H1 (cell line): ENCODE results near the gene DOCK10. TPM values are rescaled to one million over a fixed set of nuclear protein-coding genes. Genes with fewer than 3 reads are reported as not detected.

Experiments
- CTCF ChIA-PET: fragments of 300-600 bp; sonication (Branson Sonifier 250); formaldehyde crosslinking; loops from one replicate; lab custom pipeline; 2021; ENCODE audit not compliant: partially characterized antibody; lab: Charles Lee
- POLR2A ChIA-PET: fragments of 300-600 bp; sonication (Branson Sonifier 250); formaldehyde crosslinking; loops from one replicate; lab custom pipeline; 2021; ENCODE audit warnings: inconsistent platforms; ENCODE audit not compliant: partially characterized antibody; lab: Charles Lee
- DNase-seq, 2 experiments: peaks; one replicate each; pipeline versions ENCODE4 v3.0.0 to v3.0.0-alpha.2; 2010 to 2022; ENCODE audit warnings: low spot score in 2 of 2, low read depth in 1 of 2, mixed read lengths in 1 of 2
- FAIRE-seq: peaks from 2 replicates; lab custom pipeline; 2011; peaks lifted over from hg19 to GRCh38; lab: Jason Lieb, UNC
- H2AFZ ChIP-seq: 2 replicates; pipeline ENCODE4 v1.8.1; 2012; ENCODE audit warnings: low read length, inconsistent platforms
- H2AK5ac ChIP-seq: 2 replicates; pipeline ENCODE4 v1.6.1; 2013; ENCODE audit warnings: low read depth, low read length
- H2BK120ac ChIP-seq: replicated peaks from 2 replicates; pipeline ENCODE3; 2013; ENCODE audit warnings: low read depth, low read length, inconsistent platforms
- H2BK12ac ChIP-seq: 2 replicates; pipeline ENCODE4 v1.6.1; 2013; ENCODE audit warnings: low read depth, low read length
- H2BK15ac ChIP-seq: 2 replicates; pipeline ENCODE4 v1.6.1; 2013; ENCODE audit warnings: low read length
- H2BK20ac ChIP-seq: 2 replicates; pipeline ENCODE4 v1.6.1; 2013; ENCODE audit warnings: low read length
- H2BK5ac ChIP-seq: 2 replicates; pipeline ENCODE4 v1.6.1; 2013; ENCODE audit warnings: low read depth, low read length
- H3K14ac ChIP-seq: 2 replicates; pipeline ENCODE4 v1.6.1; 2013; ENCODE audit warnings: inconsistent platforms; ENCODE audit not compliant: insufficient read length
- H3K18ac ChIP-seq: 2 replicates; pipeline ENCODE4 v1.6.1; 2013; ENCODE audit warnings: low read length; ENCODE audit errors: extremely low read depth
- H3K23ac ChIP-seq: 2 replicates; pipeline ENCODE4 v1.6.1; 2013; ENCODE audit warnings: inconsistent platforms; ENCODE audit not compliant: insufficient read length
- H3K23me2 ChIP-seq: 2 replicates; pipeline ENCODE4 v1.6.1; 2013; ENCODE audit warnings: low read depth, low read length
- H3K27ac ChIP-seq: 2 replicates; pipeline ENCODE4 v1.6.1; 2011; ENCODE audit warnings: low read depth, low read length, inconsistent platforms
- H3K27me3 ChIP-seq, 4 experiments: replicated peaks in 1 of 4; 1 replicate in 1 of 4; 2 replicates in 3 of 4; pipeline versions ENCODE4 v1.6.1 to v1.8.1; 2011 to 2013; ENCODE audit warnings: low read length in 3 of 4, mild to moderate bottlenecking in 3 of 4, inconsistent platforms in 2 of 4, mixed read lengths in 2 of 4, moderate library complexity in 1 of 4; ENCODE audit not compliant: control insufficient read depth in 3 of 4, insufficient read depth in 3 of 4; ENCODE audit errors: extremely low read depth in 1 of 4
- H3K36me3 ChIP-seq, 4 experiments: 2 replicates each; pipeline versions ENCODE4 v1.6.1 to v1.8.1; 2011 to 2013; ENCODE audit warnings: mild to moderate bottlenecking in 4 of 4, low read length in 3 of 4, moderate library complexity in 2 of 4, control low read depth in 1 of 4, inconsistent platforms in 1 of 4; ENCODE audit not compliant: insufficient read depth in 4 of 4, control insufficient read depth in 2 of 4
- H3K4ac ChIP-seq: replicated peaks from 2 replicates; pipeline ENCODE3; 2013; ENCODE audit warnings: low read length, low read depth, mixed read lengths, inconsistent platforms; ENCODE audit not compliant: insufficient read length
- H3K4me1 ChIP-seq, 4 experiments: replicated peaks in 1 of 4; 1 replicate in 1 of 4; 2 replicates in 3 of 4; pipeline versions ENCODE4 v1.6.1 to v1.8.1; 2011 to 2013; ENCODE audit warnings: low read length in 3 of 4, inconsistent platforms in 2 of 4, mixed read lengths in 1 of 4; ENCODE audit not compliant: insufficient read depth in 4 of 4, control insufficient read depth in 3 of 4
- H3K4me2 ChIP-seq, 2 experiments: 2 replicates each; pipeline versions ENCODE4 v1.6.1 to v1.8.1; 2011 to 2013; ENCODE audit warnings: low read depth in 2 of 2, low read length in 2 of 2, control low read depth in 1 of 2, inconsistent platforms in 1 of 2, mild to moderate bottlenecking in 1 of 2; ENCODE audit not compliant: insufficient read depth in 1 of 2
- H3K4me3 ChIP-seq, 4 experiments: fragments of 200-600, 300-600 bp in 1 of 4; sonication (generic), shearing (Covaris generic), sonication (Bioruptor Twin) in 1 of 4; 2 replicates each; pipeline versions ENCODE4 v1.5.1 to v1.8.1; 2011 to 2016; ENCODE audit warnings: low read length in 4 of 4, low read depth in 3 of 4, control low read depth in 2 of 4, inconsistent platforms in 2 of 4, mild to moderate bottlenecking in 2 of 4, mixed read lengths in 1 of 4, moderate library complexity in 1 of 4; ENCODE audit not compliant: insufficient read depth in 2 of 4; ENCODE audit errors: extremely low read depth in 1 of 4
- H3K56ac ChIP-seq: replicated peaks from 2 replicates; pipeline ENCODE3; 2013; ENCODE audit warnings: low read depth, mild to moderate bottlenecking, mixed read lengths, low read length, inconsistent platforms; ENCODE audit not compliant: insufficient read length
- H3K79me1 ChIP-seq: 2 replicates; pipeline ENCODE4 v1.6.1; 2013; ENCODE audit warnings: low read depth, low read length, control low read depth
- H3K79me2 ChIP-seq, 2 experiments: 2 replicates each; pipeline versions ENCODE4 v1.6.1 to v1.8.1; 2012 to 2013; ENCODE audit warnings: low read length in 2 of 2, mild to moderate bottlenecking in 2 of 2, inconsistent platforms in 1 of 2; ENCODE audit not compliant: insufficient read depth in 2 of 2, control insufficient read depth in 1 of 2
- H3K9ac ChIP-seq, 4 experiments: replicated peaks in 1 of 4; 1 replicate in 1 of 4; 2 replicates in 3 of 4; pipeline versions ENCODE4 v1.6.1 to v1.8.1; 2011 to 2013; ENCODE audit warnings: low read depth in 3 of 4, low read length in 3 of 4, control low read depth in 2 of 4, mild to moderate bottlenecking in 2 of 4, moderate library complexity in 2 of 4, inconsistent platforms in 1 of 4; ENCODE audit errors: extremely low read depth in 1 of 4
- H3K9me3 ChIP-seq, 2 experiments: 2 replicates each; pipeline versions ENCODE4 v1.6.1 to v1.8.1; 2012 to 2013; ENCODE audit warnings: mild to moderate bottlenecking in 2 of 2, moderate library complexity in 2 of 2, control low read depth in 1 of 2, inconsistent platforms in 1 of 2, low read depth in 1 of 2, low read length in 1 of 2, mixed read lengths in 1 of 2; ENCODE audit not compliant: insufficient read depth in 2 of 2
- H4K20me1 ChIP-seq, 2 experiments: replicated peaks in 1 of 2; 2 replicates each; pipeline versions ENCODE3 to v1.8.1; 2011 to 2013; ENCODE audit warnings: inconsistent platforms in 2 of 2, low read length in 2 of 2, mild to moderate bottlenecking in 1 of 2; ENCODE audit not compliant: insufficient read depth in 2 of 2, control insufficient read depth in 1 of 2
- H4K5ac ChIP-seq: 2 replicates; pipeline ENCODE4 v1.6.1; 2013; ENCODE audit warnings: low read length, low read depth, mixed read lengths, inconsistent platforms; ENCODE audit not compliant: insufficient read length
- H4K8ac ChIP-seq: 2 replicates; pipeline ENCODE4 v1.8.0; 2013; ENCODE audit warnings: mild to moderate bottlenecking, moderate library complexity, low read length, inconsistent platforms; ENCODE audit not compliant: insufficient read depth; ENCODE audit errors: extremely low read depth
- H4K91ac ChIP-seq: replicated peaks from 2 replicates; pipeline ENCODE3; 2013; ENCODE audit warnings: low read length, mixed read lengths, inconsistent platforms; ENCODE audit not compliant: insufficient read length
- PHF8 ChIP-seq: fragments of 200-600 bp; sonication (generic); conservative IDR thresholded peaks from 2 replicates; pipeline ENCODE4 v1.7.1; 2012; ENCODE audit warnings: low read depth, mild to moderate bottlenecking, inconsistent platforms, low read length, moderate library complexity
- RBBP5 ChIP-seq: IDR thresholded peaks from 2 replicates; pipeline ENCODE4 v1.7.1; 2012; ENCODE audit warnings: low read depth, mild to moderate bottlenecking, inconsistent platforms, low read length, moderate library complexity, borderline replicate concordance
- TCF12 ChIP-seq: IDR thresholded peaks from 2 replicates; pipeline ENCODE4 v1.6.1; 2011; ENCODE audit warnings: low read depth, mild to moderate bottlenecking, low read length
- WGBS, 2 experiments: shearing (Covaris generic) in 1 of 2; methylation state at CpG; one replicate each; pipeline versions ENCODE4 v1.1.6 to v1.1.7; 2013 to 2015; ENCODE audit warnings: low lambda C conversion rate in 2 of 2, mixed read lengths in 2 of 2, inconsistent platforms in 1 of 2, low coverage in 1 of 2, missing lambda C conversion rate in 1 of 2; ENCODE audit not compliant: insufficient replicate concordance in 2 of 2, insufficient coverage in 1 of 2, insufficient read length in 1 of 2; ENCODE audit errors: extremely low coverage in 1 of 2, missing lambda C conversion rate in 1 of 2; 5-methylcytosine and 5-hydroxymethylcytosine counted together
- polyA plus RNA-seq, 7 experiments: library from polyadenylated mRNA; depleted of rRNA in 3 of 7; stranded (reverse) in 5 of 7; unstranded in 2 of 7; fragments of >200 nt in 5 of 7; fragments of 200-250 nt in 2 of 7; gene quantifications; 1 replicate in 5 of 7; 2 replicates in 1 of 7; 4 replicates in 1 of 7; pipeline versions ENCODE4 v1.2.1 to v1.2.3, GENCODE V29; 2011 to 2013; ENCODE audit warnings: missing spikeins in 2 of 7, mixed read lengths in 2 of 7
- total RNA-seq: library from RNA; stranded (reverse); fragmentation: NEBNext Ultra II Directional; extraction: Animal tissue kit (Norgen Biotek cat#: 25700); gene quantifications from 2 replicates; pipeline ENCODE4 v1.2.1, GENCODE V29; 2021
- TF ChIP-seq, protein P1 (sequence below): IDR thresholded peaks from 2 replicates; pipeline ENCODE4 v1.6.1; 2011; ENCODE audit warnings: low read depth, mild to moderate bottlenecking, low read length; ENCODE audit not compliant: insufficient read depth

Gene DOCK10
- total and polyA plus RNA-seq, 2 of the 8 experiments (the other 6 are each of a cell fraction or from before 2014, with no cell fraction given): 0.33 to 1.6 TPM

DNA sequence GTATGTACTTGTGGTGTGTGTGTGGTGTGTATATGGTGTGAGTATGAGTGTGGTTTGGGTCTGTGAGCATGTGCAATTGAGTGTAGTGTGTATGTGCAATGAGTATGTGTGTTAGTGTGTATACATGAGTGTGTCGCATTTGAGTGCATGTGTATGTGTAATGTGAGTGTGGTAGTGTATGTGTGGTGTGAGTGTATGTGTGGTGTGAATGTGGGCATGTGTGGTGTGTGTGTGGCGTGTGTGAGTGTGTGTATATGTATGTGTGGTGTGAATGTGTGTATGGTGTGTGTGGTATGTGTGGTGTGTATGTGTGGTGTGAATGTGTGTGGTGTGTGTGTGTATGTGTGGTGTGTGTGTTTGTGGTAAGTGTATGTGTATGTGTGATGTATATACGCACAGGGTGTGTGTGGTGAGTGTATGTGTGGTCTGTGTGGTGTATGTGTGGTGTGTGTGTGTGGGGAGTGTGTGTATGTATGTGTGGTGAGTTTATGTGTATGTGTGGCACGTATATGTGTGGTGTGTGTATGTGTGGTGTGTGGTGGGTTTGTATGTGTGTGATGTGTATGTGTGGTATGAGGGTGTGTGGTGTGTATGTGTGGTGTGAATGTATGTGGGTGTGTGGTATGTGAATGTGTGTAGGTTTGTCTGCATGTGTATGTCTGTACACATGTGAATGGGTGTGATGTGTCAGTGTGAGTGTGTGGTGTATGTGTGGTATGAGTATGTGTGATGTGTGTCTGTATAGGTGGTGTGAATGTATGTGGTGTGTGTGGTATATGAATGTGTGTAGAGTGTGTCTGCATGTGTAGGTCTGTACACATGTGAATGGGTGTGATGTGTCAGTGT lies 123.4 kb downstream of the DOCK10 start:
- H2BK120ac ChIP-seq: no peak overlapping the region
- H2BK20ac ChIP-seq: no peak overlapping the region
- peak overlapping the region; percentile 58; the same call in 1 of the 2 replicates for H2AK5ac ChIP-seq
- H3K23me2 ChIP-seq: peaks cover 14% of the 10 kb centered on the region; the same call in 1 of the 2 replicates
- H3K14ac ChIP-seq: peak overlapping the region; percentile 48
- H4K5ac ChIP-seq: no peak overlapping the region
- H3K79me1 ChIP-seq: no peaks in the 10 kb centered on the region
- H3K23ac ChIP-seq: peak overlapping the region; percentile 92
- H3K27ac ChIP-seq: no peak overlapping the region
- no peak overlapping the region for H4K8ac ChIP-seq
- FAIRE-seq: no peak
- H4K91ac ChIP-seq: peak overlapping the region; percentile 55
- H2BK12ac ChIP-seq: no peak overlapping the region
- H3K36me3 ChIP-seq: no peaks in the 10 kb centered on the region; a peak in 1 of 8 replicates
- H3K56ac ChIP-seq: peak overlapping the region; percentile 100
- H3K9me3 ChIP-seq: no peaks in the 10 kb centered on the region; a peak in 1 of 4 replicates
- no peak for DNase-seq
- H2BK5ac ChIP-seq: no peak overlapping the region
- 90% methylated on average over 4 of the region's 4 CpGs; no CpG with 5 or more reads in 1 of the 2 experiments for WGBS, 2 experiments
- no peaks in the 10 kb centered on the region for H3K27me3 ChIP-seq
- H3K4me2 ChIP-seq: no peak overlapping the region
- no peak overlapping the region for H3K4me3 ChIP-seq
- peaks cover 0 to 14% of the 10 kb centered on the region in 2 experiments for H4K20me1 ChIP-seq
- H3K4me1 ChIP-seq: no peaks in the 10 kb centered on the region
- ChIA-PET CTCF (no interaction called here), POLR2A (no interaction called here)
- H3K9ac ChIP-seq: 0 out of 7 replicates have a peak overlapping the region, but pooled peaks of 1 of the 4 experiments have one; percentile 15
- no peak overlapping the region for H2BK15ac ChIP-seq
- H2AFZ ChIP-seq: no peak overlapping the region
- H3K18ac ChIP-seq: no peak overlapping the region
- H3K4ac ChIP-seq: peak overlapping the region; percentile 69
- no peaks in the 10 kb centered on the region for H3K79me2 ChIP-seq
- TF ChIP-seq TCF12 (no peak), PHF8 (no peak), RBBP5 (no peak)
- TF ChIP-seq, protein P1, sequence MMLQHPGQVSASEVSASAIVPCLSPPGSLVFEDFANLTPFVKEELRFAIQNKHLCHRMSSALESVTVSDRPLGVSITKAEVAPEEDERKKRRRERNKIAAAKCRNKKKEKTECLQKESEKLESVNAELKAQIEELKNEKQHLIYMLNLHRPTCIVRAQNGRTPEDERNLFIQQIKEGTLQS: no peak
